MV-4-11 (cell line): ENCODE results near the gene VSIG10L2.
A peak's percentile ranks its signal among the peaks of the same experiment; 100 is the strongest.
"Not testable (repeated sequence)": the region's sequence is repeated elsewhere in the genome, so short reads cannot be mapped to it uniquely, and the experiment has no call there.

ENCODE experiments used
- DNase-seq: peaks from one replicate; lab custom pipeline; 2025; lab: John Stamatoyannopoulos, UW

VSIG10L2 gene

GRCh38 chr11:125945797-125946520 is at the start of gene VSIG10L2:
VSIG10L2 (plus strand) TSS chr11:125946044; CDS start chr11:125946056, 12 bp downstream.
- no peak for DNase-seq

GRCh38 chr11:125901872-125902271 is 44.0 kb upstream of the VSIG10L2 start:
- DNase-seq, result no peak

GRCh38 chr11:125902277-125902926 is 43.4 kb upstream of the VSIG10L2 start:
- no peak for DNase-seq

GRCh38 chr11:125902927-125903710 is 42.7 kb upstream of the VSIG10L2 start, which contains the start of gene PUS3:
PUS3 (minus strand) TSS chr11:125903206; CDS start chr11:125896284, 6,922 bp downstream.
- peak; percentile 81 for DNase-seq

- no peak for DNase-seq
Observed at GRCh38 chr11:125903711-125904659, 41.9 kb upstream of the VSIG10L2 start, which contains the start of gene DDX25. DDX25 (plus strand) TSS chr11:125904508; CDS start chr11:125904518, 10 bp downstream.

GRCh38 chr11:125904678-125905077 is 41.2 kb upstream of the VSIG10L2 start:
- no peak for DNase-seq

- no peak for DNase-seq
Observed at GRCh38 chr11:125910226-125910849, 35.5 kb upstream of the VSIG10L2 start.

- DNase-seq, result not testable (repeated sequence)
Observed at GRCh38 chr11:125914601-125915000, 31.2 kb upstream of the VSIG10L2 start.

- no peak for DNase-seq
Observed at GRCh38 chr11:125916683-125917347, 29.0 kb upstream of the VSIG10L2 start.

- no peak for DNase-seq
Observed at GRCh38 chr11:125918140-125918840, 27.6 kb upstream of the VSIG10L2 start.

GRCh38 chr11:125921042-125921441 is 24.8 kb upstream of the VSIG10L2 start:
- no peak for DNase-seq

- no peak for DNase-seq
Observed at GRCh38 chr11:125922156-125922555, 23.7 kb upstream of the VSIG10L2 start.

- peak; percentile 45 for DNase-seq
Observed at GRCh38 chr11:125923012-125923579, 22.7 kb upstream of the VSIG10L2 start.

GRCh38 chr11:125923633-125924032 is 22.2 kb upstream of the VSIG10L2 start:
- no peak for DNase-seq

- no peak for DNase-seq
Observed at GRCh38 chr11:125924384-125925007, 21.3 kb upstream of the VSIG10L2 start.

- DNase-seq, result no peak
Observed at GRCh38 chr11:125925247-125925740, 20.6 kb upstream of the VSIG10L2 start.

GRCh38 chr11:125925804-125926203 is 20.0 kb upstream of the VSIG10L2 start:
- DNase-seq, result no peak

- DNase-seq, result no peak
Observed at GRCh38 chr11:125926682-125927081, 19.2 kb upstream of the VSIG10L2 start.
